Anterior cingulate cortex (tissue), 58 donors: ENCODE results near the gene KCNA2.

ENCODE experiments used
- DNase-seq, 58 donors: peaks; one replicate each; lab custom pipeline; 2025; lab: John Stamatoyannopoulos, UW

KCNA2 gene

GRCh38 chr1:110605446-110605845, 712 bp downstream of the KCNA2 start:
- DNase-seq, result peak in 1 of 58 donors; percentile 54

- DNase-seq, result peak in 9 of 58 donors; percentile 16 to 34 (median 26)
Observed at GRCh38 chr1:110604586-110605148, 1.5 kb downstream of the KCNA2 start.

DNA sequence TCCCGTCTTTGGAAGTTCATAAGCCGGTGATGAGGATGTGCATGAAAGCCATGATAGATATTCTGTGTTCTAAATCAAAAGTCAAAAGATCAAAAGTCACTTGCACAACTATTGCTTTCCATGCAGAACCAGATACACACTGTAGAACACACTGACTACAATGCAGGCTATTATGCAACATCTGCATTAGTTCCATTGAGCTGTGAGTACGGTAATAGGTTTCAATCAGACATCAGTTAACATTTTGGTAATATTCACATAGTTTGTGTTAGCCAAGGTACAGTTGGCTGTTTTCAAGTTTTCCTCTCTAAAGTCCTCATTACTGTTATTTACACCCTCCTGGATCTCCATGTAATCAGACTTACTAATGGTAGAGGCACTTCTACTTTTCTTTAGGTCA, 3.1 kb downstream of the KCNA2 start:
- DNase-seq, result no peak

GRCh38 chr1:110602466-110602865, 3.7 kb downstream of the KCNA2 start:
- peak in 11 of 58 donors; percentile 10 to 49 (median 26) for DNase-seq

GRCh38 chr1:110601332-110601731, 4.8 kb downstream of the KCNA2 start:
- DNase-seq, result no peak

- DNase-seq, result no peak
Observed at GRCh38 chr1:110600716-110601115, 5.4 kb downstream of the KCNA2 start.

GRCh38 chr1:110597966-110598365, 8.2 kb downstream of the KCNA2 start:
- no peak for DNase-seq

DNA sequence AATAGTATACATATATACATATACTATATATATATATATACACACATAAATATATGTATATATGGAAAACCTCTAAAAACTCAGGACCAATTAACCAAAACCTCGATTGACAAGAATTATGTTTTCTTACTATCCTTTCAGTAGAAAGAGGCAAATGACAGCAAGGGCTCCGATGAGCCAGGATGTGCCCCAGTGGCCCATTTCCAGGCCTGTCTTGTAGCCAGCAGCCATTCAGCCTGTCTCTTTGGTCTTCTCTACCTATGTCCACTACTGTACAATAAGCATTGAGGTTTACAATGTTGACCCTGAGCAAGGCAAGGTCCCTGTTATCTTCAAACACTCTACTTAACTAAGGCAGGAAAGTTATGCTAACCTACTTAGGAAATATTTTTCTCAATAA, 9.8 kb downstream of the KCNA2 start:
- no peak for DNase-seq

GRCh38 chr1:110595353-110595710, 10.8 kb downstream of the KCNA2 start:
- no peak for DNase-seq

- DNase-seq, result peak in 51 of 58 donors; percentile 12 to 88 (median 63)
Observed at GRCh38 chr1:110594456-110595352, 11.5 kb downstream of the KCNA2 start.

DNA sequence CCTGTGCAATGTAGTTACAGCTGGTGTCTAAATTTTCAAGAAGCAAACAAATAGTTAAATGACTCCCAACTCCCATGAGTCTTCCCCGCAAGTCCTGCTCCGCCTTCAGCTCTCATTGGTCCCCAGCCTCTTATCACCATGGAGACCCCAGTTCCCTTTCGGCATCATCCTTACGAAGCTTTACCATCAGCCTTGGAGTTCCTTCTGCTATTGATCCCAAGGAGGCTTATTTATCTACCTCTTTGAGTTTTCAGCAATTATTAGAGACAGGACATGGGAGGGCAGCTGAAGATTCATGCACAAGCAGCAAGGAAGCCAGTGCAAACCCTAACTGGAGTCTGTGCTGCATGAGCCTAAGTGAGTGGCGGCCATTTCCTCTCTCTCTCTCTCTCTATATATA, 12.3 kb downstream of the KCNA2 start:
- DNase-seq, result peak in 15 of 58 donors; percentile 9 to 59 (median 24)

- DNase-seq, result no peak
Observed at GRCh38 chr1:110591956-110592355, 14.2 kb downstream of the KCNA2 start.

DNA sequence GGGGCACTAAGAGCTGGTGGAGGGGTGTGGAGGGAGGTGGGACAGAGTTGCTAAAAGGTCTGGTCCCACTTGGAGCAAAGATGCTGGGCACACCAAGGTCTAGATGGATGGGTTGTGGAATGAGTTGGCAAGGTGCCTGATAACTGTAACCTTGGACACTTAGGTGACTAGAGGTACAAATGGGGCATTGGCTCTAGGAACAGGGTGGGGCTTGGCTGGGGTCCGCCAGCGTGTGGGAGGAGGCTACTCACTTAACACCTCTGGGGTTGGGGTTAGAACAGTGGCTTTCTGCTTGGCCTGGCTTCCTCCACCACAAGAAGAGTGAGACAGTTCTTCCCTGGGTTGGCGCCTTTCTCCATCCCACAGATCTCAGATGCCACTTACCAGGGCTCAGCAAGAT, 17.2 kb downstream of the KCNA2 start:
- DNase-seq, result no peak

DNA sequence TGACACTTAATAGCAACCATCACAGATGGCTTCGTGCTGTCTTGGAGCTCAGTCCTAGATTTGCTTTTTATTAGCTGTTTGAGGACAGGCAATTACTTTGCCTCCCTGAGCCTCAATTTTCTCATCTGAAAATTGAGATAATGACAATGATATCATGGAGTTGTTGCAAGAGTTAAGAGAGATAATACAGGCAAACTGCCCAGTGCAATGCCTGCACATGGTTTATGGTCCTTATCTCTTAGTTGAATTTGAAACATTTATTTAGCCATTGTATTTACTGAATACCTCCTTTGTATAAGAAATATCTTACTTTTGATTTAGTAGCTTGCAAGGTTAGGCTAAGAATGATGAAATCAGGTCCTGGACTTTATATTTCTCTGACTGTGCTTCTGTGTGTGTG, 17.7 kb downstream of the KCNA2 start:
- DNase-seq, result no peak

- DNase-seq, result no peak
Observed at GRCh38 chr1:110587906-110588305, 18.3 kb downstream of the KCNA2 start.

- DNase-seq, result peak in 22 of 58 donors; percentile 7 to 66 (median 28)
Observed at GRCh38 chr1:110585481-110585880, 20.7 kb downstream of the KCNA2 start.

GRCh38 chr1:110584045-110584444, 22.1 kb downstream of the KCNA2 start:
- no peak for DNase-seq

GRCh38 chr1:110583505-110583904, 22.7 kb downstream of the KCNA2 start:
- DNase-seq, result no peak

DNA sequence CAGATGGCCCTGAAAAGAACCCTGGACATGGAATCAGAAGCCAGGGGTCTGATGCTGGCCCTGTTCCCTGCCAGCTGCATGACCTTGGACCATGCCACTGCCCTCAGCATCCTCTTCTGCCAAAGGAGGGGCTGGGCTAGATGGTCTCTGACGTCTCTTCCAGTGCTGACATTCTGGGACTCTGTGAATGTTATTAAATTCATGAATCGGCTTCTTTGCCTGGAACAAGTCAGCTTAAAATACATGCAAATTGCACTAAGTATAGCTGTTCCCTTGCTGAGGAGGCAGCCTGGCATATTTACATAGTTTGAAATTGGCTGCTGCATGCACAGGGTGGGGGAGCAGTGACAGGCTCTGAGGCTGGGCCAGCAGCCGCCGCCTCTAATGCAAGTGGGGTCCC, 23.8 kb downstream of the KCNA2 start:
- peak in 35 of 58 donors; percentile 12 to 75 (median 37) for DNase-seq

GRCh38 chr1:110581682-110582145, 24.4 kb downstream of the KCNA2 start:
- DNase-seq, result peak in 36 of 58 donors; percentile 14 to 75 (median 45)

DNA sequence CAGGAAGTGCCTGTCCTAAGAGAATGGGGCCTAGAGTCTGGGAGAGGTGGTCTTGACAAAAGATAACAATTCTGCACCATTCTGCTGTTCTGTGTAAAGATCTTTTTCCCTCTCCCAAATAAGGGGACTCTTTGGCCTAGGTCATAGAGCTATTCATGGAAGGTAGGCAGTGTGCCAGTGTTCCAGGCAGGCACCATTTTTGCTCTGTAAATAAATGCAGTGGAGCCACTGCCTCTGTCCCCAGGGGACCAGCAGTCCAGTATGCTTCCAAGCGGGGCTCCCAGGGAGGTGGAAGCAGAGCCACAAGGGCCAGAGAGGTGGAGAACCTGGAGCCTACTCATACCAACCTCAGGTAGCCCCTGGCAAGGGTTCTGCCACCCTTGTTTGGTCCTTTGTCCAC, 25.9 kb downstream of the KCNA2 start:
- DNase-seq, result no peak

- no peak for DNase-seq
Observed at GRCh38 chr1:110579460-110579859, 26.7 kb downstream of the KCNA2 start.
